ENCODE measurements around the gene PPP2R5B.
"Not testable (repeated sequence)": the region's sequence is repeated elsewhere in the genome, so short reads cannot be mapped to it uniquely, and the experiment has no call there.

The PPP2R5B gene

GRCh38 chr11:64969209-64969608 lies 44.7 kb downstream of the PPP2R5B start:
- FAIRE-seq, result no peak
- DNase-seq (ENCODE audit: extremely low spot score, insufficient read length, low read depth), result no peak

GRCh38 chr11:64970731-64971151 lies 46.3 kb downstream of the PPP2R5B start:
- DNase-seq (ENCODE audit: extremely low spot score, insufficient read length, low read depth) (no peak), FAIRE-seq (no peak)

- peak; percentile 52 for FAIRE-seq
- peak; percentile 74 for DNase-seq (ENCODE audit: extremely low spot score, insufficient read length, low read depth)
These were observed 47.1 kb downstream of the PPP2R5B start, which contains the start of gene MAJIN for GRCh38 chr11:64971421-64972233. Gene MAJIN (minus strand): TSS chr11:64972108. CDS start chr11:64959405, 12,703 bp downstream.

DNA sequence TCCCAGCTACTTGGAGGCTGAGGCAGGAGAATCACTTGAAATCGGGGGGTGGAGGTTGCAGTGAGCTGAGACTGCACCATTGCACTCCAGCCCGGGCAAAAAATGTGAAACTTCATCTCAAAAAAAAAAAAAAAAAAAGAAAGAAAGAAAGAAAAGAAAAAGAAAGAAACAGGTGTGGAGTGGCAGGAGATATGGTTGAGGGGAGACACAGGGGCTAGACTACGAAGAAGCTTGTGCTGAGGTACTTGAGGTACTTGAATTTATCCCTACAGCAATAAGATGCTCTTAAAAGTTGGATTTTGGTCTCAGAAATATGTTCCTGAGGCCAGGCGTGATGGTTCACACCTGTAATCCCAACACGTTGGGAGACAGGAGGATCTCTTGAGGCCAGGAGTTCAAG lies 49.6 kb downstream of the PPP2R5B start:
- no peak for FAIRE-seq
- no peak for DNase-seq (ENCODE audit: extremely low spot score, insufficient read length, low read depth)

DNA sequence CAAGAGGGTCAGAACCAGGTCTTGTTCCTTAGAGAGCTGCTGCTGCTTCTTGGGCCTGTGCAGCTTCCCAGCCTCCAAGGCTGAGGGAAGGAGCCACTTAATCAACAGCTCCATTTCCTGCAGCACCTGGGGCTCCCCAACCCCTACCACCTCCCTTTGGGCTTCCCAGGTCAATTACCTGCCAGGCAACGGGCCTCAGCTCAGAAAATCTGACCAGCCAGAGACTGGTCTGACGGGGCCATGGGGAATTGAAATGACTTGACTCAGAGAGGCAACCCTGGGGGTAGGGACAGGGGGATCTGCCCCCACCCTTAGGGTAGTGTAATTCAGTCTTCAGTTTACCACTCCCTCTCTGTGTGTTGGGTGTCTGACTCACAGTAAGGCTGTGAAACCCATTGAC lies 52.2 kb downstream of the PPP2R5B start:
- DNase-seq (ENCODE audit: extremely low spot score, insufficient read length, low read depth), result no peak
- no peak for FAIRE-seq

DNA sequence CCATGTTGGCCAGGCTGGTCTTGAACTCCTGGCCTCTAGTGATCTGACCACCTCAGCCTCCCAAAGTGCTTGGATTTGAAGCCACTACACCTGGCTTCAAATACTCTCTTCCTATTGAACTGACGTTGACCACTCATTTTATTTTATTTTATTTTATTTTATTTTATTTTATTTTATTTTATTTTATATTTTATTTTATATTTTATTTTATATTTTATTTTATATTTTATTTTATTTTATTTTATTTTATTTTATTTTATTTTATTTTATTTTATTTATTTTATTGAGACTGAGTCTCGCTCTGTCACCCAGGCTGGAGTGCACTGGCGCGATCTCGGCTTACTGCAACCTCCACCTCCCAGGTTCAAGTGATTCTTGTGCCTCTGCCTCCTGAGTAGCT lies 58.9 kb downstream of the PPP2R5B start:
- FAIRE-seq; DNase-seq (ENCODE audit: extremely low spot score, insufficient read length, low read depth): not testable (repeated sequence)
